Tibial nerve (tissue), 4 donors: ENCODE data around the gene IL36RN.

Source experiments
- EP300 ChIP-seq, 2 donors: sonication (generic); formaldehyde crosslinking; IDR thresholded peaks; one replicate each; pipeline ENCODE4 v1.6.1; 2017; ENCODE audit warnings: antibody characterized with exemption in 2 of 2, mild to moderate bottlenecking in 1 of 2
- POLR2A ChIP-seq, 2 donors: fragments of 450-650 bp; IDR thresholded peaks; one replicate each; pipeline ENCODE4 v1.6.1; 2017; ENCODE audit warnings: antibody characterized with exemption in 2 of 2, mild to moderate bottlenecking in 2 of 2, moderate library complexity in 2 of 2
- TF ChIP-seq, protein P1 (sequence below), 5 experiments: fragments of 200-600 bp in 3 of 5; fragments of 450-650 bp in 2 of 5; sonication (generic) in 3 of 5; IDR thresholded peaks; one replicate each; pipeline ENCODE4 v1.5.1; 2016 to 2019; ENCODE audit warnings: antibody characterized with exemption in 5 of 5, mild to moderate bottlenecking in 3 of 5, moderate library complexity in 2 of 5

DNA sequence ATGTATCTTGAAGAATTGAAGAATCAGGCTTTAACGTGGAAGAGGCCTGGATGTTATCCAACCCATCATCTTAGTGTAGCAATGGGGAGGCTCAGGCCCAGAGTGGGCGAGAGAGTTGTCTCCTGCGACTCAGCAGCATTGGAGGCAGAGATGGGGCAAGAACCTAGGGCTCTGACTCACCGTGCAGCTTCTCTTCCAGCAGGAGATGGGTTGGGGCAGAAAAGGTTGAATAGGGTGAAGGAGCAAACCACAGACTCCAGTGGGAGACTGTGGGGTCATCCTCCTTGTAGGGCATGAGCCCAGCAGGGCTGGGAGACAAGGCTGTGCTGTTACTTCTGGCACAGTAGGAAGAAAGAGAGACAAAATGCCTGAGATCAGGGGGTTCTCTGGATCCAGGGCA, 1.4 kb downstream of the IL36RN start:
- TF ChIP-seq, protein P1, sequence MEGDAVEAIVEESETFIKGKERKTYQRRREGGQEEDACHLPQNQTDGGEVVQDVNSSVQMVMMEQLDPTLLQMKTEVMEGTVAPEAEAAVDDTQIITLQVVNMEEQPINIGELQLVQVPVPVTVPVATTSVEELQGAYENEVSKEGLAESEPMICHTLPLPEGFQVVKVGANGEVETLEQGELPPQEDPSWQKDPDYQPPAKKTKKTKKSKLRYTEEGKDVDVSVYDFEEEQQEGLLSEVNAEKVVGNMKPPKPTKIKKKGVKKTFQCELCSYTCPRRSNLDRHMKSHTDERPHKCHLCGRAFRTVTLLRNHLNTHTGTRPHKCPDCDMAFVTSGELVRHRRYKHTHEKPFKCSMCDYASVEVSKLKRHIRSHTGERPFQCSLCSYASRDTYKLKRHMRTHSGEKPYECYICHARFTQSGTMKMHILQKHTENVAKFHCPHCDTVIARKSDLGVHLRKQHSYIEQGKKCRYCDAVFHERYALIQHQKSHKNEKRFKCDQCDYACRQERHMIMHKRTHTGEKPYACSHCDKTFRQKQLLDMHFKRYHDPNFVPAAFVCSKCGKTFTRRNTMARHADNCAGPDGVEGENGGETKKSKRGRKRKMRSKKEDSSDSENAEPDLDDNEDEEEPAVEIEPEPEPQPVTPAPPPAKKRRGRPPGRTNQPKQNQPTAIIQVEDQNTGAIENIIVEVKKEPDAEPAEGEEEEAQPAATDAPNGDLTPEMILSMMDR (IDR thresholded peaks at IDR 0.05) = no peak
- TF ChIP-seq POLR2A (IDR thresholded peaks at IDR 0.05) = no peak
- TF ChIP-seq EP300 (IDR thresholded peaks at IDR 0.05) = no peak
